ENCODE measurements around the gene ITPRIPL2. TPM values are rescaled to one million over a fixed set of nuclear protein-coding genes. Genes with fewer than 3 reads are reported as not detected.

ITPRIPL2 gene
- total RNA-seq, 1 experiment from 2014 or later: 8.7 TPM

Other genes starting within 250 kb of the ITPRIPL2 start
- 14.5 and 16.9 TPM in 2 replicates for gene SMG1, start 187.6 kb upstream of the ITPRIPL2 start, total RNA-seq (2014; rRNA removed; shearing (Covaris generic))
- gene TMC7, start 130.0 kb upstream of the ITPRIPL2 start, total RNA-seq (2014; rRNA removed; shearing (Covaris generic)): 0.77 and 1.5 TPM in 2 replicates
- 8.2 and 25.8 TPM in 2 replicates for gene COQ7, start 46.4 kb upstream of the ITPRIPL2 start, total RNA-seq (2014; rRNA removed; shearing (Covaris generic))
- 2.1 and 3.2 TPM in 2 replicates for gene SYT17, start 54.3 kb downstream of the ITPRIPL2 start, total RNA-seq (2014; rRNA removed; shearing (Covaris generic))
- 0.10 and 0.68 TPM in 2 replicates for gene CLEC19A, start 171.8 kb downstream of the ITPRIPL2 start, total RNA-seq (2014; rRNA removed; shearing (Covaris generic))

All from H4 (cell line).